ENCODE results near the gene NUP93. TPM values are rescaled to one million over a fixed set of nuclear protein-coding genes. Genes with fewer than 3 reads are reported as not detected.

NUP93 gene
- total RNA-seq, 1 donor from 2014 or later, result 50.0 TPM

- TF ChIP-seq, protein P1, sequence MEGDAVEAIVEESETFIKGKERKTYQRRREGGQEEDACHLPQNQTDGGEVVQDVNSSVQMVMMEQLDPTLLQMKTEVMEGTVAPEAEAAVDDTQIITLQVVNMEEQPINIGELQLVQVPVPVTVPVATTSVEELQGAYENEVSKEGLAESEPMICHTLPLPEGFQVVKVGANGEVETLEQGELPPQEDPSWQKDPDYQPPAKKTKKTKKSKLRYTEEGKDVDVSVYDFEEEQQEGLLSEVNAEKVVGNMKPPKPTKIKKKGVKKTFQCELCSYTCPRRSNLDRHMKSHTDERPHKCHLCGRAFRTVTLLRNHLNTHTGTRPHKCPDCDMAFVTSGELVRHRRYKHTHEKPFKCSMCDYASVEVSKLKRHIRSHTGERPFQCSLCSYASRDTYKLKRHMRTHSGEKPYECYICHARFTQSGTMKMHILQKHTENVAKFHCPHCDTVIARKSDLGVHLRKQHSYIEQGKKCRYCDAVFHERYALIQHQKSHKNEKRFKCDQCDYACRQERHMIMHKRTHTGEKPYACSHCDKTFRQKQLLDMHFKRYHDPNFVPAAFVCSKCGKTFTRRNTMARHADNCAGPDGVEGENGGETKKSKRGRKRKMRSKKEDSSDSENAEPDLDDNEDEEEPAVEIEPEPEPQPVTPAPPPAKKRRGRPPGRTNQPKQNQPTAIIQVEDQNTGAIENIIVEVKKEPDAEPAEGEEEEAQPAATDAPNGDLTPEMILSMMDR (IDR thresholded peaks at IDR 0.05), result no peak
- Mint-ChIP-seq H3K36me3 (ENCODE audit: low read depth) (peaks cover 2% of the 10 kb centered on the region), H3K9me3 (ENCODE audit: low read depth) (no peaks in the 10 kb centered on the region), H3K27me3 (ENCODE audit: low read depth) (no peaks in the 10 kb centered on the region), H3K4me3 (ENCODE audit: unreplicated experiment) (no peak overlapping the region), H3K4me1 (ENCODE audit: low read depth) (peaks cover 17% of the 10 kb centered on the region), H3K27ac (ENCODE audit: unreplicated experiment) (peak overlapping the region; percentile 72)
- no peak for DNase-seq (ENCODE audit: low spot score)
Observed at GRCh38 chr16:56771558-56772279, 41.8 kb downstream of the NUP93 start.

DNA sequence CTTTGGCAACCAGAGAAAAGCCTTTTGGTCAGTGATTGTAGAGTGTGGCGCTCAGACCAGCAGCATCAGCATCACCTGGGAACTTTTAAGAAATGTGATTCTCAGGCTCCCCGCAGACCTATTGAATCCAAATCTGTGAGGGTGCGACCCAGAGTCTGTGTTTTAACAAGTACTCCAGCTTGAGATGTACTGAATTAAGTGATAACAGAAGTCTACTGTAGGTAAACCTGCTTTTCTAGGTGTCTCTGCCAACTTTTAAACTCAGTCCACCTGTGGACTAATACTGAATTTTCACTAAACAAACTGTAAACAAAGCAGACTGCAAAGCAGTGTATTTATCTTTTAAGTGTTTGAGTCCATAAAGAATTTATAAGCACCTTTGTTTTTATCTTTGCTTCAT, 43.6 kb downstream of the NUP93 start:
- TF ChIP-seq, protein P1 (IDR thresholded peaks at IDR 0.05), result no peak
- Mint-ChIP-seq H3K4me1 (ENCODE audit: low read depth) (peaks cover 20% of the 10 kb centered on the region), H3K36me3 (ENCODE audit: low read depth) (no peaks in the 10 kb centered on the region), H3K27me3 (ENCODE audit: low read depth) (no peaks in the 10 kb centered on the region), H3K27ac (ENCODE audit: unreplicated experiment) (no peak overlapping the region), H3K4me3 (ENCODE audit: unreplicated experiment) (no peak overlapping the region), H3K9me3 (ENCODE audit: low read depth) (no peaks in the 10 kb centered on the region)
- DNase-seq (ENCODE audit: low spot score), result no peak

DNA sequence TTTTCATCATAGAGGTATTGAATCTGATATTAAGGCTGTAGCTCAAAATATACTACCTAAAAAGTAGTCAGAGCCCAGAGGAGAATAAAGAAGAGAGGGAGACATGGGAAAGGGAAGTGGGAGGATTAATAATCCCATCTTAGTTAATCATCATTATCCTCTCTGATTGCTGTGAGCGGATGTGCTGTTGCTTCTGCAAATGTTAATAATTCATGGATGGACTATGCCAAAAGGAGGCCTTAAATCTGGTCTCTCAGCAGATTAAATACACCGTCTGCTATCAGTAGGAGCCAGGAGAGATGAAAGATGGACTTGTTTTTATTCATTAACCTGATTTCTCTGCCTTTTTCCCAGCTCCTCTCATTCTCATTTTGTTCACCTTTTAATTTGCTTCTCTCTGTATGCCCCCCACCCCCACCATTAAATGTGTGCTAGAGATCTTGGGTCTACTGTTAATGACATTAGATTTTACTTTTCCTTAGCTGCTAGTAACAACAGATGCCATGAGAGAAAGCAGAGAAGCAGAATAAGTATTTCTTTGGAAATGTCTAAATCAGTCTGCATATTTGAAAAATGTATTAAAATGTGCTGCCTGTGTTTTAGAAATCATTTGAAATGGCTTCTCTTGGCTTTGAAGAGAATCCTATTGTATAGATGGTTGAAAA, 44.2 kb downstream of the NUP93 start:
- Mint-ChIP-seq H3K27me3 (ENCODE audit: low read depth) (no peaks in the 10 kb centered on the region), H3K4me1 (ENCODE audit: low read depth) (peaks cover 20% of the 10 kb centered on the region), H3K27ac (ENCODE audit: unreplicated experiment) (no peak overlapping the region), H3K4me3 (ENCODE audit: unreplicated experiment) (no peak overlapping the region), H3K9me3 (ENCODE audit: low read depth) (no peaks in the 10 kb centered on the region), H3K36me3 (ENCODE audit: low read depth) (no peaks in the 10 kb centered on the region)
- TF ChIP-seq, protein P1 (IDR thresholded peaks at IDR 0.05), result no peak
- DNase-seq (ENCODE audit: low spot score), result no peak

DNA sequence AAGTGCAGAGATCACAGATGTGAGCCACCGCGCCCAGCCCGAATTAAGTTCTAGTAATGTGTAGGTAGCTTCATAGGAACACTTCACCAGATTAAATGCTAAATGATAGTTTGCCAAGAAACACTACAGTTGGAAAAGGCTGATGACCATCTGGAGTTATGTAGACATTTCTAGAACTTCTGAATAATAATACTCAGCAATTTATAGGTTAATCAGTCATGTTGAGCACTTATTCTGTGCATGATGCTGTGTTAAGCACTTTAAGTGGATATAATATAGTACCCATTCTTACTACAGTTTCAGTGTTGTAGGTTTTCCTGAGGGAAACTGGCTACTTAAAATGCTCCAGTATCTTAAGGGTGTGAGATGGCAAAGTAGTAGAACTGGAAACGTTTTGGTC, 45.2 kb downstream of the NUP93 start:
- TF ChIP-seq, protein P1 (IDR thresholded peaks at IDR 0.05), result no peak
- H3K4me1 Mint-ChIP-seq (ENCODE audit: low read depth), result peaks cover 20% of the 10 kb centered on the region

DNA sequence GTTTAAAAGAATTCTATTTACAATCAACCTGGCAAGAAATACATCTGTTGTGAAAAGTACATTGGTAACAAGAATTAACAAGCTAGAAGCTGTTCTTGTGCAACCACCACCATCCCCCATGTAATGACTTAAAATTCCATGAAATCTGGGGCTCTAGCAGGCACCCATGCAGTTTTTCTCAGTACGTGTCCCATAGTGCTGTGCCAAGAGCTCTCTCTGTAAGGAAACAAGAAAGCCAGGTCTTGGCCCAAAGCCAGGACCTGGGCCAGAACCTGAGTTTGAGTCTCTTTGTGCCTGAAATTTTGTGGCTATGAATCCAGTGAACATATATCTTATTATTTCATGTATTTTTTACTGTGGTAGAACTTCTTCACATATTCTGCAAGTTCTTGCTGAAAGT, 46.6 kb downstream of the NUP93 start:
- Mint-ChIP-seq H3K36me3 (ENCODE audit: low read depth) (no peaks in the 10 kb centered on the region), H3K9me3 (ENCODE audit: low read depth) (no peaks in the 10 kb centered on the region), H3K4me1 (ENCODE audit: low read depth) (peaks cover 18% of the 10 kb centered on the region), H3K4me3 (ENCODE audit: unreplicated experiment) (no peak overlapping the region), H3K27me3 (ENCODE audit: low read depth) (no peaks in the 10 kb centered on the region), H3K27ac (ENCODE audit: unreplicated experiment) (no peak overlapping the region)
- DNase-seq (ENCODE audit: low spot score), result no peak
- TF ChIP-seq, protein P1 (IDR thresholded peaks at IDR 0.05), result no peak

More for the DNA sequence above, 45.2 kb downstream of the NUP93 start:
- DNase-seq (ENCODE audit: low spot score), result no peak
- Mint-ChIP-seq H3K27ac (ENCODE audit: unreplicated experiment) (no peak overlapping the region), H3K27me3 (ENCODE audit: low read depth) (no peaks in the 10 kb centered on the region), H3K9me3 (ENCODE audit: low read depth) (no peaks in the 10 kb centered on the region), H3K36me3 (ENCODE audit: low read depth) (no peaks in the 10 kb centered on the region), H3K4me3 (ENCODE audit: unreplicated experiment) (no peak overlapping the region)
